ENCODE measurements around the gene SYNDIG1. TPM values are rescaled to one million over a fixed set of nuclear protein-coding genes. Genes with fewer than 3 reads are reported as not detected.

SYNDIG1 gene
- total RNA-seq, 1 experiment from 2014 or later: not detected

DNA sequence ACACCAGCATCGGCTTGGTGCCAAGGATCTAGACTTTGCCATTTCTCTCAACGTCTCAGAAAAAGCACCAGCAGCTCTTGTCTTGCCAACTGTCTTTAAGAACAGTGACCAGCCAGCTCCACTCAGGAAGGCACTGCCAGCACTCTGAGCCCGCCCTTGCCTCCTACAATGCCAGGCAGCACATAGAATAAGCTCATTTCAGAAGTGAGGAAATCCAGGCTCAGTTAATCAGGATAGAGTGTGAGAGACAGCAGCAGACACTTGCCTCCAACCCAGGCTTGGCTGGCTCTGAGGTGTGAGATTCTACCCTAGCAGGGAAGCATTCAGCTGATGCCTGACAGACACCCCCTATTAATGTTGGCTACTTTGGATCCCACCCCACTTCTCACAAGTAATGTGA is 4.3 kb upstream of the SYNDIG1 start:
- no peaks in the 10 kb centered on the region for H3K9me2 ChIP-seq (replicated peaks; ENCODE audit: low read length)
- DNase-seq: no peak
- ATAC-seq: no peak
- H3K9me3 ChIP-seq (ENCODE audit: low read length): no peaks in the 10 kb centered on the region
- no TSS peak for BruUV-seq (replicated peaks)
- H3K27ac ChIP-seq (ENCODE audit: low read length): no peak overlapping the region
- ChIA-PET CTCF (no interaction called here), POLR2A (ENCODE audit: unreplicated experiment) (no interaction called here)
- no peak for TF ChIP-seq EZH2phosphoT487 (IDR thresholded peaks at IDR 0.05; ENCODE audit: borderline replicate concordance, low read length)
- H3K9ac ChIP-seq (ENCODE audit: low read length): no peak overlapping the region
- H2AFZ ChIP-seq (ENCODE audit: low read length): no peak overlapping the region
- no peaks in the 10 kb centered on the region for H4K20me1 ChIP-seq (ENCODE audit: low read length)
- no peaks in the 10 kb centered on the region for H3F3A ChIP-seq (ENCODE audit: low read length, unreplicated experiment)
- no peaks in the 10 kb centered on the region for H3K36me3 ChIP-seq (ENCODE audit: low read depth, low read length)
- no peak overlapping the region for H3K4me3 ChIP-seq (ENCODE audit: low read length)
- no peak overlapping the region for H3K4me2 ChIP-seq (ENCODE audit: low read length)
- no peaks in the 10 kb centered on the region for H3K79me2 ChIP-seq (ENCODE audit: low read length)
- intact Hi-C loops (cut with micrococcal nuclease): no loop called here
- peaks cover 89% of the 10 kb centered on the region for H3K27me3 ChIP-seq (ENCODE audit: low read length)
- H3K4me1 ChIP-seq (ENCODE audit: insufficient read depth, low read length): no peaks in the 10 kb centered on the region

DNA sequence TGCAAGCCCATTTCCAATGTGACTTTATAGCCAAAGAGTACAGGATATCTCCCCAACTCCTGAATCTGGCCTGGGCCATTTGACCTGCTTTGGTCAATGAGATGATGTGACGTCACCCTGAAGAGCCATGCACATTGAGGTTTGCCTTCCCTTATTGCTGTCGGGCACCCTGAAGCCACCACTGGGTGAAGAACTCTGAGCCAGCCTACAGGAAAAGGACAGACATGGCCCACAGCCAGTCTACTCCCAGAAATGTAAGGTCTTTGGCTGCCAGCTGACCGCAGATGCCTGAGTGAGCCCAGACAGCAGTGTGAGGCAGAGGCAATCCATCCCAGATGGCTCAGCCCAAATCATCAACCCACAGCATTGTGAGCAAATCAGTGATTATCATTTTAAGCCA is 3.7 kb upstream of the SYNDIG1 start:
- intact Hi-C loops (cut with micrococcal nuclease): no loop called here
- ATAC-seq (no peak), DNase-seq (no peak)
- no peak overlapping the region for H2AFZ ChIP-seq (ENCODE audit: low read length)
- ChIA-PET POLR2A (ENCODE audit: unreplicated experiment) (no interaction called here), CTCF (no interaction called here)
- H3K9me2 ChIP-seq (replicated peaks; ENCODE audit: low read length): no peaks in the 10 kb centered on the region
- H4K20me1 ChIP-seq (ENCODE audit: low read length): no peaks in the 10 kb centered on the region
- no peak overlapping the region for H3K27ac ChIP-seq (ENCODE audit: low read length)
- H3K79me2 ChIP-seq (ENCODE audit: low read length): no peaks in the 10 kb centered on the region
- BruUV-seq (replicated peaks): no TSS peak
- no peaks in the 10 kb centered on the region for H3F3A ChIP-seq (ENCODE audit: low read length, unreplicated experiment)
- H3K4me2 ChIP-seq (ENCODE audit: low read length): no peak overlapping the region
- TF ChIP-seq, protein P1, sequence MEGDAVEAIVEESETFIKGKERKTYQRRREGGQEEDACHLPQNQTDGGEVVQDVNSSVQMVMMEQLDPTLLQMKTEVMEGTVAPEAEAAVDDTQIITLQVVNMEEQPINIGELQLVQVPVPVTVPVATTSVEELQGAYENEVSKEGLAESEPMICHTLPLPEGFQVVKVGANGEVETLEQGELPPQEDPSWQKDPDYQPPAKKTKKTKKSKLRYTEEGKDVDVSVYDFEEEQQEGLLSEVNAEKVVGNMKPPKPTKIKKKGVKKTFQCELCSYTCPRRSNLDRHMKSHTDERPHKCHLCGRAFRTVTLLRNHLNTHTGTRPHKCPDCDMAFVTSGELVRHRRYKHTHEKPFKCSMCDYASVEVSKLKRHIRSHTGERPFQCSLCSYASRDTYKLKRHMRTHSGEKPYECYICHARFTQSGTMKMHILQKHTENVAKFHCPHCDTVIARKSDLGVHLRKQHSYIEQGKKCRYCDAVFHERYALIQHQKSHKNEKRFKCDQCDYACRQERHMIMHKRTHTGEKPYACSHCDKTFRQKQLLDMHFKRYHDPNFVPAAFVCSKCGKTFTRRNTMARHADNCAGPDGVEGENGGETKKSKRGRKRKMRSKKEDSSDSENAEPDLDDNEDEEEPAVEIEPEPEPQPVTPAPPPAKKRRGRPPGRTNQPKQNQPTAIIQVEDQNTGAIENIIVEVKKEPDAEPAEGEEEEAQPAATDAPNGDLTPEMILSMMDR (conservative IDR thresholded peaks at IDR 0.05; ENCODE audit: low read depth, low read length): no peak
- no peak for TF ChIP-seq EZH2 (IDR thresholded peaks at IDR 0.05; ENCODE audit: low read length, unreplicated experiment)
- no peak for TF ChIP-seq EZH2phosphoT487 (IDR thresholded peaks at IDR 0.05; ENCODE audit: borderline replicate concordance, low read length)
- H3K9me3 ChIP-seq (ENCODE audit: low read length): no peaks in the 10 kb centered on the region
- H3K27me3 ChIP-seq (ENCODE audit: low read length): peaks cover 93% of the 10 kb centered on the region
- no peaks in the 10 kb centered on the region for H3K36me3 ChIP-seq (ENCODE audit: low read depth, low read length)
- no peak overlapping the region for H3K9ac ChIP-seq (ENCODE audit: low read length)
- no peak overlapping the region for H3K4me3 ChIP-seq (ENCODE audit: low read length)
- no peaks in the 10 kb centered on the region for H3K4me1 ChIP-seq (ENCODE audit: insufficient read depth, low read length)

DNA sequence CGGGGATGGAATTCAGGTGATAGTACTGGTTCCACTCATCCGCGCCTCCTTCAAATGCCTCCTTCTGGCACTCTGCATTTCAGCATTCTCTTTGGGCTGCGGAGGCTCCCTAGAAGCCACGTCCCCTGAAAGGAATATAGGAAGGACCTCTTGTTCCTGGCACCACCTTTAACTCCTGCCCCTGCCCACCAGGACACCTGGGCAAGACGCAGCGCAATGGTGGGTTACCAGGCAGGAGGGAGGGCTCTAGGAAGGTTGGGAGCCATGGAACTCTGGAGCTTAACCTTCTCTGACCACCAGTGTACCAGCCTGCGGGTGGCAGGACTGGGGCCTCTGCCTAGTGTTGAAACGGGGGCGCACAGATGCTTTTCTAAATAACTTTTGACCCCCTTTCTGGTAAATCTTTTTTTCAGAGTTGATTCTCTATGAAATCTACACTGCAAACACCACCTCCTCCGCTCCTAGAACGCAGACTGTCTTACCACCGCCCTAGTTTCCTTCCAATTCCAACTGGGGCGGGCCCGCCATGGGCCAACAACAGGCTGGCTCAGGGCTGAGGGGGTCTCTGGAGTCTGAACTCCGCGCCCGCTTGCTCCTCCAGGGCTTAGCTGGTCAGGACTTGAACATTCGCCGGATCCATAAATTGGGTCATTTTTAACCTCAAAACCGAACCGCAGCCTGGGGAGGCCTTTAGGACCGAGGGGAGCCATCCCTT is 871 bp upstream of the SYNDIG1 start:
- no peak for TF ChIP-seq EZH2 (IDR thresholded peaks at IDR 0.05; ENCODE audit: low read length, unreplicated experiment)
- TF ChIP-seq EZH2phosphoT487 (IDR thresholded peaks at IDR 0.05; ENCODE audit: borderline replicate concordance, low read length): no peak
- TF ChIP-seq, protein P1 (conservative IDR thresholded peaks at IDR 0.05; ENCODE audit: low read depth, low read length): no peak
- Histone ChIP-seq H3K9me3 (ENCODE audit: low read length) (no peaks in the 10 kb centered on the region), H3K9ac (ENCODE audit: low read length) (no peak overlapping the region), H3K79me2 (ENCODE audit: low read length) (no peaks in the 10 kb centered on the region), H3K9me2 (replicated peaks; ENCODE audit: low read length) (no peaks in the 10 kb centered on the region), H3K4me2 (ENCODE audit: low read length) (no peak overlapping the region), H3K36me3 (ENCODE audit: low read depth, low read length) (no peaks in the 10 kb centered on the region), H3K4me3 (ENCODE audit: low read length) (no peak overlapping the region), H3K4me1 (ENCODE audit: insufficient read depth, low read length) (no peaks in the 10 kb centered on the region), H3F3A (ENCODE audit: low read length, unreplicated experiment) (no peaks in the 10 kb centered on the region), H2AFZ (ENCODE audit: low read length) (no peak overlapping the region), H3K27ac (ENCODE audit: low read length) (no peak overlapping the region), H3K27me3 (ENCODE audit: low read length) (peaks cover 93% of the 10 kb centered on the region), H4K20me1 (ENCODE audit: low read length) (no peaks in the 10 kb centered on the region)
- intact Hi-C loops (cut with micrococcal nuclease): no loop called here
- CTCF ChIA-PET: no interaction called here
- DNase-seq: no peak
- no TSS peak for BruUV-seq (replicated peaks)
- ATAC-seq: no peak
- POLR2A ChIA-PET (ENCODE audit: unreplicated experiment): no interaction called here

Measured in PC-3 (cell line).